GM21619 (cell line): Measurements from ENCODE around the gene DLG2.

ENCODE experiments used
- ATAC-seq: cut with Tn5 transposase; IDR thresholded peaks from one replicate; pipeline ENCODE4 v1.9.1; 2021; ENCODE audit not compliant: unreplicated experiment

The DLG2 gene

DNA sequence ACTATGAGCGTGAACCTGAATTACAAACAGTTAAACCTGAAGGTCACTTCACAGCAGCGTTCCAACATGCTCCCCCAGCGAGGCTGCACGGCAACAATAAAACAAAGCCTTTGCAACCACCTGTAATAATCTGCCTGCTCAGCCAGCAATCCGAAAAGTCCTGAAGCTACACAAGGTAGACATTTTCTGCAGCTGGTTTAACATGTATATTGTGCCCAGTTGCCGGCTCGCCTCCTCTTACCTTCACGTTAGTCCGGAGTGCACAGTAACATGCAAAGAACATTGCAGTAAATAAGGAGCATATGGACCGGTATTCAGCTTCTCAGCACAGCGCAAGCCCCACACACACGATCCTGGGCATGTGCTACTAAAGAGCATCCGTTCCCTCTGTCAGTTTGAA lies 704.3 kb downstream of the DLG2 start:
- ATAC-seq, result no peak

DNA sequence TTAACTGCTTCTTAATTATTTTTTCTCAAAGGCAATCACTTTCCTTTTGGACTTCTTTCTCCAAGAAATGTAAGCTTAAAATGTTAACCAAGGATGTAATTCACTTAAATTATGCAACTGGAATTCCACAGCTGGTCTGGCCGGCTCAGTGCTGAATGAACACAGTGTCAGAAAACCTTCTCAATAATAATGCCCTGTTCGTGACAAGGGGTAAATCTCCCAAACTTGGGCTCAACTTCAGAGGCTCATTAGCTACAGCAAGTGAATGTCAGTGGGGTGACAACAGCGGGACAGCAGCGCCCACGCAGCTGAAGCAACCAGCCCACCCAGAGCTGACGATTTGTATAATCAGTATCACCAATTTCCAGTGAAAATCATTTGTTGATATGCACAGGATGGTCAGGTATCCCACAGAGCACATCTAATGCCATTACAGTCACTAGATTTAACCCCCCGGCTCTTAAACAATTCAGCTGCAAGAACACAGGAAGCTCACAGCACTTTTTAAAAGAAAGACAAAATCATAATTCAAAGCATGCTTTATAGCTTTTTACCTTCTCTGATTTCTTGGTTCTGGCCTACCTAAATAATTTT lies 704.8 kb downstream of the DLG2 start:
- no peak for ATAC-seq

DNA sequence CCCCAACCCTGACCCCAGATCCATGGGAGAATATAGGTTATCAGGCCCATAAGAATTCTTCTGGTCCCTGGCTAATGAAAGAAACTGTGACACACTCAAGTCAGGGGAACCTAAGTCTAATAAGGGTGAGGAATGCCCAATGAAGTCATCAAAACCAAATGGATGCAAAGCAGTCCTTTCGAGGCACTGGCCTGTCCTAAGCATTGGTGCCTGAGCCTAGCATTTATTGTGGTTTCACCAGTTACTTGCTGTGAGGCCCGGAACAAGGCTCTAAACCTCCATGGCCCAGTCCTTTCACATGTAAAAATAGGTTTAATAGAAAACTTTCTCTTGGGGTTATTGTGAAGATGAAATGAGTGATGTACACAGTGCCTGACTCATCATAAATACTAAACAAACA lies 712.6 kb downstream of the DLG2 start:
- ATAC-seq, result no peak

DNA sequence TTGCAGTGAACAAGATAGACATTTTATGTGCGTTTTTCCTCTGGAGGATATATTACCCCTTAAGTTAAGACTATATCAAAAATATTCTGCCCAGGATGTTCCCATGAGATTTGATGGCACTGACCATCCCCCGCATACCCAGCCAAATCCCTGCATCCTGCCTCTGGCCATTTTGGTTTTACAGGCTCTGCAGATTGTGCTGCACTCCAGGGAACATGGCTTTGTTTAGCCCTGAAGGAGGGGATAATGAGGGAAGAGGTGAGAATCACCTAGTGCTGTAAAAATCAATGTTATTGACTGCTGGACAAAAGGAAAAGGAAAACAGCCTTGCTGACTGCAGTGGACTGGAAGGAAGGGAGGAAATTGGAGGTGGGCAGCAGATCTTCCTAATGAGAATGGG lies 717.4 kb downstream of the DLG2 start:
- ATAC-seq, result no peak

DNA sequence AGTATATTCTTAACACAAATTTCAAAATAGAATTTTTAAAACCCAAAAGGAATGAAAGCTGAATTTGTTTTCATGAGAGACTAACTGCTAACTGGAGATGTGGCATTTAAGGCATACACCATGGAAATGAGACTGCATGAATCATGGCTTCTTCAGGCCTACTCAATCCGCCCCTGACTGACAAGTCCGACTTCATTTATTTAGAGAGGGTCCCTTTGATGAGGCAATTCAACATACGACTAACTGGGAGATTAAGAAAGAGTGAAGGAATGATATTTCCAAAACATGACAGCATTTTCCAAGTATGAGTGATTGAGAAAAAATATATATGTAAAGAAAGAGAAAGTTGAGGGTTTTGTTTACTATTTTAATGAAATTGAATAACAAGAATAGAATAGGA lies 720.1 kb downstream of the DLG2 start:
- ATAC-seq, result no peak

DNA sequence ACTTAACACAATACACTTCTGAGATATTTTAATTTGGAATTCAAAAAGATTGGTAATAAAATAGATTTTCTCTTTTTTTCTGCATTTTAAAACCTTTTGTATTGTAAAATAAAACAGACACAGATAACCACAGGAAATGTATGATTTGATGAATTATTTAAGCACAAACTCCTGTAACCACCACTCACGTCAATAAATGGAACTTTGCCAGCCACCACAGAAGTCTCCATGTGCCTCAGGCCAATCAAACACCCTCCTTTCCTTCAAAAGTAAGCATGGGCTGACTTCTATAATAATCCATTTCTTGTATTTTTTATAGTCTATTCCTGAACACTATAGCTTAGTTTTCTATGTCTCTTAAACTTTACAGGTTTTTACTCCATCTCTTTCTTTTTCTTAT lies 721.7 kb downstream of the DLG2 start:
- no peak for ATAC-seq

DNA sequence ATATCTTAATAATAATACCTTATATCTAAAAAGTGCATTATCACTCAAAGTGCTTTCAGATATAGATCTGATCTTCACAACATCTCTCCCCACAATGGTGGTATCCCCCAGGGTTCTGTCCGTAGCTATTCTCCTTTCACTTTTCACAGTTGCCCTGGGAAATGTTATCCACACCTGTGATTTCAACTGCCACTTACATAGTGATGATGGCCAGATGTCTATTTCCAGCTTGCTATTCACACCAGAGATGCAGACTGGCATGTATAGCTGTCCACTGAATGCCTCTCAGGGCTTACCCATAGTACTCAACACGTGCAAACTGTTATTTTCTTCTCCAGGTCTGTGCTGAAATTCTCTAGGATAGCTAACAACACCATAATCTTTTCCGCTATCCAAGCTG lies 724.7 kb downstream of the DLG2 start:
- ATAC-seq, result no peak

DNA sequence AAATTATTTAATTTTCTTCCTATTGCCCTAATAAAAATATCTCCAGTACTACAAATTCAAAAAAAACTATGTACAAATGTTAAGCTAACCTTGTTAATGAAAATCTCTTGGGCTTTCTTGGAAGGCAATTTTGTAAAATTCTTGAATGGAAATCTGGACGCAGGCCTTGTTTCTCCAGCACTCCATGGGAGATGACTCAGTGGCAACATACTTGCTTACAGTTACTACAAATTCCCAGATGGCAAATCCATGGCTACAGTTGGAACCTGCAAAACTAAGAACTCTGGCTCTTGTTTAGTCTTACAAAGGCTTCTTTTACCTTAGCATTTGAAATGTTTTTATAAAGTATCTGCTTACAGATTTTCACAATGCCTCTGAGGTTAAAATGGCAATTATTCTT lies 725.2 kb downstream of the DLG2 start:
- ATAC-seq, result no peak

DNA sequence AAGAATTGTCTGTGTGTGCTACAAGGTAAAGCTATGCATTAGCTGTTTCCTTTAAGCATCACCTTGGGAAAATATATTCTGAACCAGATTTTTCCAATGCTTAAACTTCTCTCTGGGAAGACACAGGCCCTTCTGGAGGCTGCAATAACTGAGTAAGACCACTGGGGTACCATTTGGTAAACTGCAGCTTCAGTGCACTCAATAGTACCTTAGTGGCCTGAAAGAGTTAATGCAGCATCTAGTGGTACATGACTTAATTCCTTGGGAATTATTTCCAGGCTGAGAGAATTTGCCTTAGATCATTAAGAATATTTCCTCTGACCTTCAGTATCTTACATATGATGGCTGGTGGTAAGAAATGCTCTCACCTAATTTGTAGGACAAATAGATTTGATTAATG lies 727.4 kb downstream of the DLG2 start:
- ATAC-seq, result no peak

DNA sequence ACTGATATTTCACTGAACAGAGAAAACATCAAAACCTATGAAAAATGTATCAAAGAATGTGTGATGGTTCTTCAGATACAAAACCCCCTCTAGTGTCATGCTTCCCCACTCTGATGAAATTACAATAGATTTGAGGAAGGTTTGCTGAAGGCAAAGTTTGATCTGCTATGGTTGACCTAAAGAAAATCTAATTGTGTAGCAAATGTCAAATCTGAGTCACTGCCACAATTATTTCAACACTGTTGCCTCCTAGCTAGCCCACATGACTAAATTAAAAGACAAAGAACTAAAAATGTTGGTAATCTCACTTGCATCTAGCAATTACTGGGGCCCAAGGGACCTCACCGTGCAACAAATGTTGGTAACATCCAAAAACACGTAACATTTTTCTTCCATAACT lies 728.0 kb downstream of the DLG2 start:
- ATAC-seq, result no peak

DNA sequence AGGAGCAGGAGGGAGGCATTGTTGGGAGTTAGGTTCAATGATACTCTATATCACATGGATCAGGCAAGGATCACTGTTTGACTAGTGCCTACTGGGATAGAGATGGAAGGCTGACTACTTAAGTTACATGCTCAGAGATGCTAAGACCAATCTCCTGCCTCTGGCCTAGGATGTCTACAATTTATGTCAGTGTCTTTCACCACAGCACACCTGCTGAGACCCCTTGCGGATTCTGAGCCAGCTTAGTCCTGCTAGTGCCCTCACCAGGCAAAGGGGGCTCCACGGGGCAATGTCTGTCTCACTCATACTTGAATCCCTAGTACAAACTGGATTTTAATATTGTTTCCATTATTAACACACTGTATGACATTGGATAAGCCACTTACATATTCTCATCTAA lies 732.5 kb downstream of the DLG2 start:
- ATAC-seq, result no peak

DNA sequence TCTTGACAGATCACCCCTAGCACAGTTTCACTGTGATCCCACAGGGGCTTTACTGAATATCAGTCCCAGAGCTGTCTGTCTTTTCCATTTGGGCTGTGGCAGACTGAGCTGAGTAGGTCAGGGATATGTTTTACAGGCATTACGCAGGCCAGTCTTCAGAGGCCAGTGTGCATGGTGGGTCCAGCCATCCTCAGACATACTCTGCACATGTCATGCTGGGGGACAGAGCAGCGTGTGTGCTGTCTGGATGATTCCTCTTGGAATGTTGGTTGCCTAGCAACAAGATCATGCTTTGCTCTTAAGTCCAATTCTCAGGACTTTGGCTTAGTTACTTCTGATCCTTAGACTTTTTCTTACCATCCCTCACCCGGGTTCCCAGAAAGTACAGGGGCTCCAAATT lies 736.5 kb downstream of the DLG2 start:
- ATAC-seq, result no peak

DNA sequence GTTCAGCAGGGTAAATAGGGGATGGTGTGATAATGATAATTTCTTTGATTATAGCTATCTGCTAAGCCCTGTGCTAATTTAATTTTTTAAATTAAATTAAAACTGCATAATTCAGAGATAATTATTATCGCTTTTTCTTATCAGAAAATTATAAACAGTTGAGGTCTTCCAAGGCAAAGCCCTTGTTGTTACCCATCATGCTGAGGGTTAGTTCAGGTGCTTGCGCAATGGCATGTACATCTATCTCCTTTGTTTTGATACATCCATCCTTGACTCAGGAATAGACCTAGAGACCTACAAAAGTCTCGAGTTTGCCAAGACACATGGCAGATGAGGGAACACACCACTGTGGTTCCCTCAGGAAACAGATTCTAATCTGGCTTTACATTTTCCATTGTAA lies 737.6 kb downstream of the DLG2 start:
- ATAC-seq, result no peak

DNA sequence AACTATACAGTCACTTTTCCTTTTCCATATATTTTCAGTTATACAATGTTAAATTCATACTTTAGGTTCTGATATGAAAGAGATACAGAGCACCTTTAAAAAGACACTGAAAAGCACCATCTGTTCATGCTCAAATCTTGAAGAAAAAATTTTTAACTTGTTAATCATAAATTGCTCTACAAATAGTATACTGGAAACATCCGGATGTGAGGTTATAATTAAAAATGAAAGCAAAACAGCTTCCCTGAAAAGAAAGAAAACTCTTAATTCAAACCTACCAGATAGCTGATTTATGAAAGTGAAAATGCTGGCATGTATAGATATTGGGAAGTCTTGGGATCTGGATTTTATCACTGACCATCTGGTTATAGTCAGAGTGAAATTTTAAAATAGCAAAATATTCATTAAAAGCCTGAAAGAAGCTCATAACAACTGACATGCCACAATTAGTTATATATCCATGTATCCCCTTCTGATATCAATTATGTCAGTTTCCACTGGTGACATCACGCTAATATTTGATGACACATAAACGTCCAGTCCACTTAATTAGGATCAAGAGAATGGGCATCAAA lies 740.0 kb downstream of the DLG2 start:
- no peak for ATAC-seq

DNA sequence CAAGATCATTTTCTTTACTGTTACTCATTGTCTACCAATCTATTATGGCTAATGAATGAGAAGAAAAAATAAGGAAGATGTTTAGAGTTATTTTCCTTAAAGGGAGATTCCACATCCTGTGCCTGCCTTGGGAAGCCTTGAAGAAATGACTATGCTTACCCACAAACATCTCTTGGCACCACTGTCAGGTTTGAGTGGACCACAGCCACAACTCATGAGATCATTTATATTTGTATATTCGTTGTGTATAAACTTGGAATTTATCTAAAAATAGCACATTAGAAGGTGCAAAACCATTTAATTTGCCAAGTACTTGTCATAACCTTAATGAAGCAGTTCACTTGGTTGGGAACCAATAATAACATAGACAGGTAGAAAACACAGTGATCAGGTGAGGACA lies 740.8 kb downstream of the DLG2 start:
- no peak for ATAC-seq

DNA sequence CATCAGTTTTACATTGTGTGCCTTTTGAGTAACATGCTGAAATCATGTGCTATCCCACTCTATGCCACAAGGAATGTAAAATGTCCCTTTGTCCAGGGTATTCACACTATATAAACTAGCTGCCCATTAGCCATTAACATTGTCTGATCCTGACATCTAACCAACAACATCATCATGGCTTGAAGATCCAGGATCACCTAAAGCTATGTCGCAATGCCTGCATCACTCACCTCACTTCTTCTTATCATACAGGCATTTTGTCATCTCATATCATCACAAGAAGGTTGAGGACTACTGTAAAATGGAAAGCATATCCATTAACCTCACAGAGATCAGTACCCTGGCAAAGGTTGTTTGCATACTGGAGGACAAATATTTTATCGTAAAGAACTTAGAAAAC lies 742.3 kb downstream of the DLG2 start:
- ATAC-seq, result no peak

DNA sequence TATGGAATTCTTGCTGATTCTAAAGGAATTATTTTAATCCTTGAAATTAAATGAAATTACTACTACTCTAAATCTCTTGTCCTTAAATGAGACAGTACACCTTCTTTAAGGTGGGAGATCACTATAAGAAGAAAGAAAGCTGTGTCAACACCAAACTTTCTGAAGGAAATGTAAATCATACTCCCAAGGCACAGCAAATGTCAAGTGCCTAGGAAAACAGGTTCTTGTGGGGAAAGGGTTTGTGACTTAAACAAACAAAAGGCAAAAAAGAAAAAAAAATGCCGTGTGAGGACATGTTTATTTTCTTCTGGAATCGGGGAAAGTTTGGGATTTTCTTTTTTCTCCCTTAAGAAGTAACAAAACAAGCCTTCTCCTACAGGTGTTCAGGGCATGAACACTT lies 745.1 kb downstream of the DLG2 start:
- no peak for ATAC-seq

DNA sequence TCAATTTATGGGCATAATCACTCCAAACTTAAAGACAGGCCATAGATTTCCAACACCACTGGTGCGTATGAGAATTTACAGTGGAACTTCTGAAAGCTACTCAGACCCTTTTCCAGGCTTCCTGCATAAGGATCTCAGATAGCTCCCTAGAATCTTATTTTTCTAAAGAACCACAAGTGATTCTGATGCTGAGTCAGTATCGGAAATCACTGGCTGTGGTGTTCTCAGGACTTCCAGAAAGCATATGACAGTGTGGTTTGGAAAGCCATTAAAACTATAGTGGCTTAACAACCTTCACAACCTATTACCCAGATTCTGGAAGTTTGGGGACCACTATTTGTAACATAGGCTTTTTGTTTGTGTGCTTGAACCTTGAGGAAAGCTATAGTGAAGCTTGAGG lies 756.0 kb downstream of the DLG2 start:
- ATAC-seq, result no peak

DNA sequence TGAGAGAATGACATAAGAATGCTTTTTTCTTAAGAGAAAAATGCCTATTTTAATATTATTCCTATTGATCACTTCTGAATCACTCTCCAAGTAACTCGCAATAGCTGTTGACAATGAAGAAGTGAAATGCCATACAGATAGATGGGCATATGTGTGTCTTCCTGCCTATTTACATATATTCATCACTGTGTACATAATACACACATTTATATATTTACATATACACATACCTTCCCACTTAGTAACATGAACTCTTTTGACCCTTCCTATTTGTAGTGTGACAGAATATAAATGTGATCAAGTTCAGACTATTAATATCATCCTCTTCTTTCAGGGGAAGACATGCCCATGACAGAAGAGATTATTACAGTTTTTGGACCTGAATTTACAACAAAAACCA lies 756.7 kb downstream of the DLG2 start:
- ATAC-seq, result no peak

DNA sequence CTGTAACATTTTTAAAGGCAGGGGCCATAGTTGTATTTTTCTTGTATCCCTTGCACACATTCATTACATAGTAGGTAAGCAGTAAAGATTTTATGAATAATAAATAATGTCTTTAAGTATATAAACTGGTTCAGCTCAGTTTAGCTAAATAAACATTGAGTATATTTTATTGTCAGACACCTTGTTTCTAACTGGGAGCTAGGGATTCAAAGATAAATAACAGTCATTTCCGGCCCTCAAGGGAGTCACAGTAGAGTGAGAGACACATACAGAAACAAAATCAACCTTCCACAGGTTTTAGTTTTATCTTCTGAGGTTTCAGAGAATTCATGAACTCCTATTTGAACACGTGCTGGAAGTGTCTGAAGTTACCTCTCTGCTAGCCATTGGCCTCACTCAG lies 760.2 kb downstream of the DLG2 start:
- no peak for ATAC-seq

DNA sequence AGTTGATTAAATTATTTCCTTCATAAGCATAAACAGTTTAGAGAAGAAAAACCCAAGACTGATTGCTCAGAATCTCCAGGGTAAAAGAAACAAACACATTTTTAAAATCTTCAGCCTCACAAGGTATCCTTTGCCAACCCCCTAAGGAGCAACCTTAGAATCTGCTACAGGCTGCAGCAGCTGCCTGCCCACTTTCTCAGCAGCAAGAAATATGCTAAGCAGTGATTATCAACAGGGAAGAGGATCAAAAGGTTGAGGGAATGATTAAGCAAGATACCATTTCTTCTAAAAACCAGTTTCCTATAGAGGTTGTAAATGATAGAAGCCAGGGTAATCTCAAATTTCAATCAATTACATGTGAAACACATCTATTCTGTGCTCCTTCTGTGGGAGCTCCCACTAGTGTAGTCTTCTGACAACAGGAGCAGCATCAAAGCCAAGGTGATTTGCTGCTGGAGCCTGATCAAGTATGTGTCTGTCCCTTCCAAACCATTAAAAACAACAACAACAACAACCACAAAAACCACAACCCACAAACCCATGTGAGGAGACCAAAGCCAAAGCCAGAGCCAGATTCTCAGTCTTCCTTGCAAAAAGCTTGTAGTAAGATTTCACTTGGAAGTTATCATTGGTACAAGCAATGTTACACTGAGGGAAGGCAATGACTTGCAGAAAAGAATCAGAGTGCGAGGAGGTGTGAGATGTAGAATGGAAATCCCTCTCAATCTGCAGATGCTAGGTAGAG lies 761.2 kb downstream of the DLG2 start:
- no peak for ATAC-seq

DNA sequence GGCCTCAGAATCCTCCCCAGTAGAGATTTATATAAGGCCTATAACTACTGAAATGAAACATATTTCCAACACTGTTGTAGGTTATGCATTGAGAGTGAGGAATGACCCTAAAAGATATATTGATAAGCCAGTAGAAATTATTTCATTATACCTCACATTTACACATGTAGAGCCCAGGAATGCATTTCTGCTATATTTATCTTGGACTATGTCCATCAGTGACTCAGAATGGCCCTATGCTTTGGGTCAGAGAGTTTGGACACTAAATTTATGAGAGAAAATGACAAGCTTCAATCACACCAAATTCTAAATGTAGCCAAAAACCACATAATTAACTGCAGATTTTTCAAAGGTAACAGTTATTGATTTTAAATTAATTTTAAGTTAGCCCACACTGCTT lies 761.9 kb downstream of the DLG2 start:
- no peak for ATAC-seq

DNA sequence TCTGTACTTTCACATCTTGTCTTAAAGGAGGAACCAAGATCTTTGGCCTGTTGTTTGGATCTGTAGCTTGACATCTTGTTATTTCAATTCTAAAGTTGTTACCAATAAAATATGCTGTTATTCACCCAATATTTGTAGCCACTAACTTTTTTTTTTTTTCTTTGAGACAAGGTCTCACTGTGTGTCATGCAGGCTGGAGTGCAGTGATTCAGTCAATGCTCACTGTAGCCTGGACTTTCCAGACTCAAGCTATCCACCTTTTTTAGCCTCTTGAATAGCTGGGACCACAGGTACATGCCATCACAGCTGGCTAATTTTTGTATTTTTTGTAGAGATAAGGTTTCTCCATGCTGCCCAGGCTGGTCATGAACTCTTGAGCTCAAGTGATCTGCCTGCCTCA lies 769.4 kb downstream of the DLG2 start:
- ATAC-seq, result no peak
